Body of pancreas (tissue), 4 donors: ENCODE data around the gene SLC16A5. TPM values are rescaled to one million over a fixed set of nuclear protein-coding genes. Genes with fewer than 3 reads are reported as not detected.
"Not testable (repeated sequence)": the region's sequence is repeated elsewhere in the genome, so short reads cannot be mapped to it uniquely, and the experiment has no call there.

ENCODE experiments used
- ATAC-seq: fragments of 150-250 bp; one replicate; pipeline ENCODE4 v1.9.1; 2016
- DNase-seq, 4 donors: peaks; one replicate each; pipeline ENCODE4 v3.0.0-alpha.2; 2019
- H3K27ac ChIP-seq, 4 donors: fragments of 200-600 bp; sonication (generic); 1 replicate in 3 of 4; 2 replicates in 1 of 4; pipeline versions ENCODE4 v1.5.1 to v1.6.1; 2016 to 2019; ENCODE audit warnings: mild to moderate bottlenecking in 1 of 4, mixed read lengths in 1 of 4, moderate library complexity in 1 of 4
- H3K27me3 ChIP-seq, 2 donors: fragments of 200-600 bp; sonication (generic); one replicate each; pipeline ENCODE4 v1.6.0; 2016; ENCODE audit warnings: mild to moderate bottlenecking in 1 of 2
- H3K36me3 ChIP-seq, 2 donors: fragments of 200-600 bp; sonication (generic); replicated peaks in 1 of 2; 2 replicates each; pipeline ENCODE4 v1.5.1; 2016; ENCODE audit warnings: low read depth in 2 of 2; ENCODE audit not compliant: insufficient read depth in 1 of 2
- H3K4me1 ChIP-seq: fragments of 200-600 bp; sonication (generic); one replicate; pipeline ENCODE4 v1.6.0; 2016
- H3K4me3 ChIP-seq, 2 donors: fragments of 200-600 bp; sonication (generic); 1 replicate in 1 of 2; 2 replicates in 1 of 2; pipeline ENCODE4 v1.5.1; 2016 to 2019
- H3K9me3 ChIP-seq, 3 donors: fragments of 200-600 bp; sonication (generic); 1 replicate in 2 of 3; 2 replicates in 1 of 3; pipeline ENCODE4 v1.5.1; 2016
- POLR2A ChIP-seq, 3 donors: fragments of 450-650 bp; IDR thresholded peaks; one replicate each; pipeline ENCODE4 v1.6.1; 2016; ENCODE audit warnings: antibody characterized with exemption in 3 of 3, mild to moderate bottlenecking in 2 of 3
- WGBS, 2 donors: methylation state at CpG; one replicate each; pipeline ENCODE4 v1.1.5; 2017; 5-methylcytosine and 5-hydroxymethylcytosine counted together
- intact Hi-C: fragments of 100-400 bp; cut with DNase I; formaldehyde crosslinking; loops from one replicate; pipeline ENCODE4 v1.15.1; 2023
- total RNA-seq, 2 donors: library from RNA; depleted of rRNA; stranded (reverse); fragments of >200 nt; gene quantifications; one replicate each; pipeline ENCODE4 v1.1.0, GENCODE V29; 2016
- TF ChIP-seq, protein P1 (sequence below), 7 experiments: fragments of 450-650 bp in 4 of 7; fragments of 200-600 bp in 3 of 7; sonication (generic) in 3 of 7; IDR thresholded peaks; one replicate each; pipeline ENCODE4 v1.5.1; 2016 to 2019; ENCODE audit warnings: antibody characterized with exemption in 7 of 7

Gene SLC16A5
- total RNA-seq, 2 donors from 2014 or later = 2.1 to 14.8 TPM

DNA sequence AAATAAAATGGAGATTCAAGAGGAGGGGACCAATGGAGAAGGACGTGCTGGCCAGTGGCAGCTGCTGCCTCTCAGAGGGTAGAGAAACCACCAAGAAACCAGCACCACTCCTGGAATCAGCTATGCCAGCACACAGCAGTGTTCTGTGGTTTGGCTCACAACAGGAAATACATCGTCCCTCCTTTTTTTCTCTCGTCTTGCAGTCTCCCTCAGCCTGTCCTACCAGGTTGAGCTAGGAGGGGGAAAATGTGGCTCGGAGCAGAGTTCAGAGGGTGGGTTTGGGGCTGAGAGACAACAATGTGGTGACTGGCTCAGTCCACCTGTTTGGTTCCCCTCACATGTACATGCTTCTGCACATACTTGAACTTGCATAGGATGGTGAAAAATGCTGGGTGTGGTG is 19.9 kb upstream of the SLC16A5 start:
- TF ChIP-seq, protein P1, sequence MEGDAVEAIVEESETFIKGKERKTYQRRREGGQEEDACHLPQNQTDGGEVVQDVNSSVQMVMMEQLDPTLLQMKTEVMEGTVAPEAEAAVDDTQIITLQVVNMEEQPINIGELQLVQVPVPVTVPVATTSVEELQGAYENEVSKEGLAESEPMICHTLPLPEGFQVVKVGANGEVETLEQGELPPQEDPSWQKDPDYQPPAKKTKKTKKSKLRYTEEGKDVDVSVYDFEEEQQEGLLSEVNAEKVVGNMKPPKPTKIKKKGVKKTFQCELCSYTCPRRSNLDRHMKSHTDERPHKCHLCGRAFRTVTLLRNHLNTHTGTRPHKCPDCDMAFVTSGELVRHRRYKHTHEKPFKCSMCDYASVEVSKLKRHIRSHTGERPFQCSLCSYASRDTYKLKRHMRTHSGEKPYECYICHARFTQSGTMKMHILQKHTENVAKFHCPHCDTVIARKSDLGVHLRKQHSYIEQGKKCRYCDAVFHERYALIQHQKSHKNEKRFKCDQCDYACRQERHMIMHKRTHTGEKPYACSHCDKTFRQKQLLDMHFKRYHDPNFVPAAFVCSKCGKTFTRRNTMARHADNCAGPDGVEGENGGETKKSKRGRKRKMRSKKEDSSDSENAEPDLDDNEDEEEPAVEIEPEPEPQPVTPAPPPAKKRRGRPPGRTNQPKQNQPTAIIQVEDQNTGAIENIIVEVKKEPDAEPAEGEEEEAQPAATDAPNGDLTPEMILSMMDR (IDR thresholded peaks at IDR 0.05) = no peak
- TF ChIP-seq POLR2A (IDR thresholded peaks at IDR 0.05) = no peak
- intact Hi-C loops = no loop called here
- 63 to 65% methylated on average over 4 of the region's 4 CpGs for WGBS, 2 donors
- Histone ChIP-seq H3K9me3 (no peaks in the 10 kb centered on the region), H3K27me3 (no peaks in the 10 kb centered on the region), H3K27ac (no peak overlapping the region), H3K4me1 (no peaks in the 10 kb centered on the region), H3K4me3 (no peak overlapping the region), H3K36me3 (peaks cover 0 to 6% of the 10 kb centered on the region in 2 donors)
- DNase-seq (no peak), ATAC-seq (no peak)

DNA sequence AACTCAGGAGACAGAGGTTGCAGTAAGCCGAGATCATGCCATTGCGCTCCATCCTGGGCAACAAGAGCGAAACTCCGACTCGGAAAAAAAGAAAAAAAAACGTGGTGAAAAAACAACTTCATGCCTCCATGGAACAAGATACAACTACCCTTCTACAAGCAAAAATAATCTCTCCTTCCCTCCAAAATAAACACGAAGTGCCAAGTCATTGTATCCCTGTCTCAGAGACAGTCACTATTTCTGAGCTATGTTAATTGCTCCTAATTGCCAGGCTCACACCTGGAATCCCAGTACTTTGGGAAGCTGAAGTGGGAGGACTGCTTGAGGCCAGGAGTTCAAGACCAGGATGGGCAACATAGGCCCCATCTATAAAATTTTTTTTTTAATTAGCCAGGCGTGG is 19.0 kb upstream of the SLC16A5 start:
- Histone ChIP-seq H3K4me3 (no peak overlapping the region), H3K4me1 (no peaks in the 10 kb centered on the region), H3K27me3 (no peaks in the 10 kb centered on the region), H3K9me3 (no peaks in the 10 kb centered on the region), H3K36me3 (no peaks in the 10 kb centered on the region), H3K27ac (no peak overlapping the region)
- WGBS, 2 donors = 72 to 76% methylated on average over 8 of the region's 8 CpGs
- intact Hi-C loops = no loop called here
- TF ChIP-seq, protein P1 (IDR thresholded peaks at IDR 0.05) = no peak
- no peak for TF ChIP-seq POLR2A (IDR thresholded peaks at IDR 0.05)
- DNase-seq (no peak), ATAC-seq (no peak)

DNA sequence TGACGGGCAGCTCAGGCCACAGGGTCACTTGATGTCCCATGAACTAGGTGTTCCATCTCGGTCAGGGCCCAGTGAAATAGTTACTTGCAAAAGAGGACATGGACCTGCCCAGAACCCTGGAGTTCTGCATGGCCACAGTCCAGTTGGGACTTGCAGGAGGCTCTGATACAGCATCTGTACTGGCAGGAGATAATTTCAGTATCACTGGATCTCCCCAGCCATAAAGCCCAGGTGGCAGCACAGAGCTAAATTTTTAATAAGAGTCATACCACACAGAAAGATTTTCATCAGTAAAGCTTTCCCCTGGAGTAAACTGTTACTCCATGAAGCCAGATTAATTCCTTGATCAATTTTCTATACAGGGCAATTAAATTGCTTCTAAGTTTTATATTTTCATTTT is 18.0 kb upstream of the SLC16A5 start:
- intact Hi-C loops = no loop called here
- Histone ChIP-seq H3K4me1 (no peaks in the 10 kb centered on the region), H3K36me3 (no peaks in the 10 kb centered on the region), H3K4me3 (no peak overlapping the region), H3K27ac (no peak overlapping the region), H3K27me3 (no peaks in the 10 kb centered on the region), H3K9me3 (no peaks in the 10 kb centered on the region)
- TF ChIP-seq, protein P1 (IDR thresholded peaks at IDR 0.05) = peak in 5 of 7 experiments; percentile 21 to 42 (median 30)
- TF ChIP-seq POLR2A (IDR thresholded peaks at IDR 0.05) = no peak
- WGBS, 2 donors = 36 to 97% methylated on average over 1 to 2 of the region's 2 CpGs
- no peak for DNase-seq
- no peak for ATAC-seq

DNA sequence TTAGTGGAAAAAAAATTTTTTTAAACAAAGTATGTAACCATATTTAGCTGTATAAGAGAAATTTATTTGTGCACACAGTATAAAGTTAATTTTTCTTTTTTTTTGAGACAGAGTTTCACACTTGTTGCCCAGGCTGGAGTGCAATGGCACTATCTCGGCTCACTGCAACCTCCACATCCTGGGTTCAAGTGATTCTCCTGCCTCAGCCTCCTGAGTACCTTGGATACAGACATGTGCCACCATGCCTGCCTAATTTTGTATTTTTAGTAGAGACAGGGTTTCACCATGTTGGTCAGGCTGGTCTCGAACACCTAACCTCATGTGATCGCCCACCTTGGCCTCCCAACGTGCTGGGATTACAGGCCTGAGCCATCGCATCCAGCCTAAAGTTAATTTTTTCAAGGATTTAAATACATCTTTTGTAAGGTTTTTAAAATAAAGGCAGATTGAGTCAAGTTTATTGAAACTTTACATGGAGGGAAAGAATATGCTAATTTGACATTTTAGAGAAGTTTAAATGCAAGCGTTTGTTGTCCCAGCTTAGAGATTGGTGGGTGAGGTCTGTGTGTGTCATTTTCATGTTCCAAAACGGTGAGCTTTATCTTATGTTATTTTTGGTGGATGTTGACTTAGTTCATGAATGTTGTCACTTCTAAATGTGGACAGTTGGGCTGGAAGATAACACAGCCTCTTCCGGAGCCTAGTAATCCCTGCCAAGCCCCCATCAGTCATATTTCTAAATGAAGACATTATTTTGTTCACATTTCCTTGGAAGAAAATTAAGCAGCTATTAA is 16.1 kb upstream of the SLC16A5 start:
- intact Hi-C loops, DNase-seq, H3K27ac ChIP-seq, H3K4me3 ChIP-seq, H3K4me1 ChIP-seq, H3K27me3 ChIP-seq, H3K36me3 ChIP-seq, H3K9me3 ChIP-seq, ATAC-seq: not testable (repeated sequence)
- 65 to 77% methylated on average over 8 of the region's 8 CpGs for WGBS, 2 donors

DNA sequence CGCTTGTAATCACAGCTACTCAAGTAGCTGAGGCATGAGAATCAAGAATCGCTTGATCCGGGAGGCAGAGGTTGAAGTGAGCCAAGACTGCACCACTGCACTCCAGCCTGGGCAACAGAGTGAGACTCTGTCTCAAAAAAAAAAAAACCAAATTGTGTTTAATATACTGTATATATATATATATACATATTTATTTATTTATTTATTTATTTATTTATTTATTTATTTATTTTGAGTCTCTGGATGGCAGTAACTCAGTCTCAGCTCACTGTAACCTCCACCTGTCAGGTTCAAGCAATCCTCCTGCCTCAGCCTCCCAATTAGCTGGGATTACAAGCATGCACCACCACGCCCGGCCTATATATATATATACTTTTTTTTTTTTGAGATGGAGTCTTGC is 14.8 kb upstream of the SLC16A5 start:
- ATAC-seq, intact Hi-C loops, H3K9me3 ChIP-seq, H3K27me3 ChIP-seq, H3K36me3 ChIP-seq, DNase-seq, H3K4me3 ChIP-seq, H3K27ac ChIP-seq: not testable (repeated sequence)
- peaks cover 13% of the 10 kb centered on the region for H3K4me1 ChIP-seq
- WGBS, 2 donors = 95 to 96% methylated on average over 5 of the region's 5 CpGs

DNA sequence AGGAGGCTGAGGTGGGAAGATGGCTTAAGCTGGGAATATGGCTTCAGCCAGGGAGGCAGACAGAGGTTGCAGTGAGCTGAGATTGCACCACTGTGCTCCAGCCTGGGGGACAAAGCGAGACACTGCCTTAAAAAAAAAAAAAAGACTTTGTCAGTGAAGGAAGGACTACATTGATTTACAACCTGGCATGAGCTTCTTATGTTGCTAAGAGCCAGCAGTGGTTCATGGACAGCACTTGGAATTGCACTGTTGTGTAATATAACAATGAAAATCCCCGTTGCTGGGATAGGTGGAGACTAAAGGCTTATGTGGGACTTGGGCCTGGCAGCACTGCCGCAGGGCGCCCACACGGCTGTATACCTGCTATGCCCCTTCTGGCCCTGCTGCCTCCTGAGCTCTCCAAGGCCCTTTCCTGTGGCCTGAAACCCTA is 14.1 kb upstream of the SLC16A5 start:
- ATAC-seq (no peak), DNase-seq (no peak)
- H3K36me3 ChIP-seq = no peaks in the 10 kb centered on the region
- no peak overlapping the region for H3K4me3 ChIP-seq
- H3K27me3 ChIP-seq = no peaks in the 10 kb centered on the region
- H3K9me3 ChIP-seq = no peaks in the 10 kb centered on the region
- TF ChIP-seq, protein P1 (IDR thresholded peaks at IDR 0.05) = no peak
- no peak for TF ChIP-seq POLR2A (IDR thresholded peaks at IDR 0.05)
- peaks cover 19% of the 10 kb centered on the region for H3K4me1 ChIP-seq
- 72 to 89% methylated on average over 5 of the region's 5 CpGs for WGBS, 2 donors
- intact Hi-C loops = no loop called here
- no peak overlapping the region for H3K27ac ChIP-seq
